HepG2 (cell line): ENCODE measurements around the gene NPFFR1. TPM values are rescaled to one million over a fixed set of nuclear protein-coding genes. Genes with fewer than 3 reads are reported as not detected.

Source experiments
- ATAC-seq: fragments of 200-7000 bp; cut with Tn5 transposase; 3 replicates; pipeline ENCODE4 v1.9.1; 2020; ENCODE audit warnings: mild to moderate bottlenecking, moderate library complexity
- BruUV-seq: library from RNA; stranded (reverse); fragments of 400-500 nt; replicated peaks from 2 replicates; lab custom pipeline; 2021; lab: Mats Ljungman, UMichigan
- CTCF ChIA-PET: fragments of 300-600 bp; formaldehyde crosslinking; extraction: SDS; loops from one replicate; lab custom pipeline; 2021; ENCODE audit warnings: low total read pairs, inconsistent platforms, low intra/inter-chr PET ratio; lab: Yijun Ruan, JAX
- POLR2A ChIA-PET: fragments of 350-600 bp; sonication (Branson Sonifier 250); formaldehyde crosslinking; loops from one replicate; lab custom pipeline; 2020; ENCODE audit warnings: antibody characterized with exemption, inconsistent platforms; lab: Yijun Ruan, JAX
- DNase-seq: peaks from one replicate; pipeline ENCODE4 v3.0.0-alpha.2; 2015; ENCODE audit warnings: low spot score
- FAIRE-seq: peaks from 3 replicates; lab custom pipeline; 2011; peaks lifted over from hg19 to GRCh38; lab: Jason Lieb, UNC
- H2AFZ ChIP-seq: one replicate; pipeline ENCODE4 v1.6.1; 2011; ENCODE audit warnings: low read length, inconsistent platforms
- H3K27ac ChIP-seq: fragments of 300-600 bp; 3 replicates; pipeline ENCODE4 v1.8.0; 2011; ENCODE audit warnings: mixed run types, mild to moderate bottlenecking, mixed read lengths, low read length, inconsistent platforms; ENCODE audit not compliant: insufficient read depth; ENCODE audit errors: extremely low read length
- H3K27me3 ChIP-seq, 2 experiments: fragments of 200-600 bp in 1 of 2; 2 replicates in 1 of 2; 3 replicates in 1 of 2; pipeline versions ENCODE4 v1.6.0 to v1.8.0; 2011; ENCODE audit warnings: low read length in 2 of 2, mild to moderate bottlenecking in 2 of 2, moderate library complexity in 2 of 2, inconsistent platforms in 1 of 2; ENCODE audit not compliant: insufficient read depth in 2 of 2, control insufficient read depth in 1 of 2
- H3K36me3 ChIP-seq, 2 experiments: fragments of 200-600 bp in 1 of 2; replicated peaks in 1 of 2; 2 replicates in 1 of 2; 3 replicates in 1 of 2; pipeline versions ENCODE4 v1.5.1 to v1.8.0; 2011; ENCODE audit warnings: low read length in 2 of 2, inconsistent platforms in 1 of 2; ENCODE audit not compliant: insufficient read depth in 2 of 2, control insufficient read depth in 1 of 2
- H3K4me1 ChIP-seq: 2 replicates; pipeline ENCODE4 v1.5.1; 2012; ENCODE audit warnings: low read length, inconsistent platforms; ENCODE audit not compliant: insufficient read depth
- H3K4me2 ChIP-seq: 2 replicates; pipeline ENCODE4 v1.6.0; 2011; ENCODE audit warnings: low read depth, low read length, inconsistent platforms
- H3K4me3 ChIP-seq, 3 experiments: fragments of 200-600 bp in 1 of 3; sonication (generic), shearing (Covaris generic) in 1 of 3; replicated peaks in 1 of 3; 2 replicates each; pipeline ENCODE4 v1.5.1; 2011 to 2016; ENCODE audit warnings: low read length in 3 of 3, inconsistent platforms in 2 of 3, low read depth in 2 of 3, mild to moderate bottlenecking in 2 of 3, control low read depth in 1 of 3, mixed read lengths in 1 of 3; ENCODE audit not compliant: insufficient read depth in 1 of 3
- H3K79me2 ChIP-seq: one replicate; pipeline ENCODE4 v1.6.1; 2011; ENCODE audit warnings: low read length, inconsistent platforms; ENCODE audit not compliant: insufficient read depth
- H3K9ac ChIP-seq: 2 replicates; pipeline ENCODE4 v1.6.0; 2011; ENCODE audit warnings: mild to moderate bottlenecking, low read depth, low read length, inconsistent platforms; ENCODE audit not compliant: insufficient read depth
- H3K9me3 ChIP-seq: 2 replicates; pipeline ENCODE4 v1.5.1; 2012; ENCODE audit warnings: mild to moderate bottlenecking, low read length
- H4K20me1 ChIP-seq: 2 replicates; pipeline ENCODE4 v1.6.0; 2011; ENCODE audit warnings: inconsistent platforms, mild to moderate bottlenecking, low read length, moderate library complexity; ENCODE audit not compliant: insufficient read depth
- ATF2 ChIP-seq: sonication (generic); formaldehyde crosslinking; IDR thresholded peaks from 2 replicates; pipeline ENCODE4 v1.4.0; 2020; ENCODE audit warnings: missing genetic modification reagents
- DRAP1 ChIP-seq: IDR thresholded peaks from 2 replicates; pipeline ENCODE4 v1.6.1; 2016; ENCODE audit warnings: missing genetic modification reagents, missing compliant biosample characterization
- EED ChIP-seq: sonication (generic); formaldehyde crosslinking; IDR thresholded peaks from 2 replicates; pipeline ENCODE4 v1.5.0; 2020; ENCODE audit warnings: mild to moderate bottlenecking, missing genetic modification reagents
- FOXJ3 ChIP-seq: sonication (generic); formaldehyde crosslinking; IDR thresholded peaks from 2 replicates; pipeline ENCODE4 v1.4.0; 2020; ENCODE audit warnings: missing genetic modification reagents, mild to moderate bottlenecking, borderline replicate concordance
- FOXK1 ChIP-seq: sonication (generic); formaldehyde crosslinking; IDR thresholded peaks from 2 replicates; pipeline ENCODE4 v1.4.0; 2020; ENCODE audit warnings: low read depth, missing genetic modification reagents, borderline replicate concordance
- MAF1 ChIP-seq: sonication (generic); formaldehyde crosslinking; IDR thresholded peaks from 2 replicates; pipeline ENCODE4 v1.5.0; 2020; ENCODE audit warnings: missing genetic modification reagents, borderline replicate concordance
- SALL1 ChIP-seq: sonication (generic); formaldehyde crosslinking; IDR thresholded peaks from 2 replicates; pipeline ENCODE4 v1.8.0; 2022; ENCODE audit warnings: mild to moderate bottlenecking, missing genetic modification reagents
- SAP130 ChIP-seq: IDR thresholded peaks from 2 replicates; pipeline ENCODE4 v1.6.1; 2016; ENCODE audit warnings: low read depth
- SKIL ChIP-seq: sonication (generic); formaldehyde crosslinking; IDR thresholded peaks from 2 replicates; pipeline ENCODE4 v1.8.0; 2022; ENCODE audit warnings: missing genetic modification reagents, mild to moderate bottlenecking, moderate library complexity, borderline replicate concordance
- YEATS4 ChIP-seq: sonication (generic); formaldehyde crosslinking; IDR thresholded peaks from 2 replicates; pipeline ENCODE4 v1.4.0; 2020; ENCODE audit warnings: missing genetic modification reagents, borderline replicate concordance
- ZNF33B ChIP-seq: sonication (generic); formaldehyde crosslinking; IDR thresholded peaks from 2 replicates; pipeline ENCODE4 v1.5.1; 2020; ENCODE audit warnings: mild to moderate bottlenecking, missing genetic modification reagents
- ZNF777 ChIP-seq: sonication (generic); formaldehyde crosslinking; IDR thresholded peaks from 2 replicates; pipeline ENCODE4 v1.4.0; 2020; ENCODE audit warnings: missing genetic modification reagents
- WGBS: methylation state at CpG from one replicate; pipeline ENCODE4 v1.1.6; 2017; ENCODE audit warnings: low lambda C conversion rate; 5-methylcytosine and 5-hydroxymethylcytosine counted together
- in situ Hi-C: cut with HindIII; loops from 2 replicates; pipeline ENCODE4 v1.10.0; 2017; ENCODE audit warnings: low pct_unique_long_range_greater_than_20kb; ENCODE audit not compliant: extremely low pct_ligation_motif_present
- intact Hi-C: fragments of 100-400 bp; cut with micrococcal nuclease; formaldehyde crosslinking; loops from one replicate; pipeline ENCODE4 v1.10.0; 2022; ENCODE audit not compliant: unreplicated experiment
- polyA plus RNA-seq, 8 experiments: library from polyadenylated mRNA; depleted of rRNA in 3 of 8; stranded (reverse) in 7 of 8; unstranded in 1 of 8; fragments of >200 nt; fragmentation: Illumina TruSeq in 4 of 8; extraction: Trizol in 4 of 8; gene quantifications; 2 replicates each; pipeline versions ENCODE4 v1.2.1 to v1.2.3, GENCODE V29; 2011 to 2016; ENCODE audit warnings: low read depth in 4 of 8, missing spikeins in 1 of 8, mixed read lengths in 1 of 8; ENCODE audit not compliant: insufficient read depth in 1 of 8
- total RNA-seq, 5 experiments: library from RNA; depleted of rRNA; stranded (reverse); fragments of >200 nt; fragmentation: Illumina TruSeq; extraction: Trizol; gene quantifications; 2 replicates each; pipeline ENCODE4 v1.2.3, GENCODE V29; 2016; ENCODE audit warnings: low read depth in 1 of 5

NPFFR1 gene
- total and polyA plus RNA-seq, 2 of the 13 experiments (the other 11 are each of a cell fraction or from before 2014, with no cell fraction given), result under 0.01 TPM; not detected in 1

- no peak for TF ChIP-seq SKIL (CRISPR knock-in tag)
These were observed 51.0 kb downstream of the NPFFR1 start (continued) for GRCh38 chr10:70232859-70233108.

- Histone ChIP-seq H3K4me2 (peak overlapping the region; percentile 89), H3K36me3 (peaks cover 0 to 14% of the 10 kb centered on the region in 2 experiments; a peak in 4 of 5 replicates), H3K27ac (peak overlapping the region; percentile 92), H3K9me3 (no peaks in the 10 kb centered on the region), H3K4me3 (peak overlapping the region; percentile 82 to 93 (median 86)), H3K27me3 (no peaks in the 10 kb centered on the region; a peak in 1 of 5 replicates), H3K9ac (peak overlapping the region; percentile 92), H3K79me2 (peaks cover 50% of the 10 kb centered on the region), H3K4me1 (peaks cover 68% of the 10 kb centered on the region), H4K20me1 (peaks cover 7% of the 10 kb centered on the region; the same call in 1 of the 2 replicates), H2AFZ (no peak overlapping the region)
- ATAC-seq (peak; percentile 50), FAIRE-seq (no peak), DNase-seq (peak; percentile 71)
- WGBS, result under 1% methylated on average over 36 of the region's 39 CpGs
- intact Hi-C loops, result no loop called here
- ChIA-PET POLR2A (interaction anchor here (0.7 to 3.0 kb wide), 15 partner anchors 9 to 1511 kb away, joined by 3 to 22 read pairs (median 6); partner anchors contain the start of genes CCAR1, EIF4EBP2, SAR1A and TYSND1), CTCF (no interaction called here)
- no TSS peak for BruUV-seq
- in situ Hi-C loops, result no loop called here
- TF ChIP-seq MAF1 (CRISPR knock-in tag) (0 out of 2 replicates have a peak, but pooled peaks have one; percentile 45), FOXJ3 (CRISPR knock-in tag) (0 out of 2 replicates have a peak, but pooled peaks have one; percentile 40), DRAP1 (0 out of 2 replicates have a peak, but pooled peaks have one; percentile 23), SALL1 (peak; percentile 30; the same call in 1 of the 2 replicates), FOXK1 (CRISPR knock-in tag) (peak; percentile 44; the same call in 1 of the 2 replicates), ZNF777 (peak; percentile 37), YEATS4 (0 out of 2 replicates have a peak, but pooled peaks have one; percentile 5), ATF2 (CRISPR knock-in tag) (peak; percentile 98), SAP130 (CRISPR knock-in tag) (peak; percentile 77; the same call in 1 of the 2 replicates), EED (CRISPR knock-in tag) (no peak), ZNF33B (CRISPR knock-in tag) (no peak)
These were observed 51.5 kb downstream of the NPFFR1 start for GRCh38 chr10:70232155-70232858.
